ENCODE results near the gene DDIT4.

GRCh38 chr10:72259491-72260238, 14.1 kb upstream of the DDIT4 start:
- peak; percentile 75 for TF ChIP-seq POLR2AphosphoS5 (IDR thresholded peaks at IDR 0.05)
- TF ChIP-seq, protein P1, sequence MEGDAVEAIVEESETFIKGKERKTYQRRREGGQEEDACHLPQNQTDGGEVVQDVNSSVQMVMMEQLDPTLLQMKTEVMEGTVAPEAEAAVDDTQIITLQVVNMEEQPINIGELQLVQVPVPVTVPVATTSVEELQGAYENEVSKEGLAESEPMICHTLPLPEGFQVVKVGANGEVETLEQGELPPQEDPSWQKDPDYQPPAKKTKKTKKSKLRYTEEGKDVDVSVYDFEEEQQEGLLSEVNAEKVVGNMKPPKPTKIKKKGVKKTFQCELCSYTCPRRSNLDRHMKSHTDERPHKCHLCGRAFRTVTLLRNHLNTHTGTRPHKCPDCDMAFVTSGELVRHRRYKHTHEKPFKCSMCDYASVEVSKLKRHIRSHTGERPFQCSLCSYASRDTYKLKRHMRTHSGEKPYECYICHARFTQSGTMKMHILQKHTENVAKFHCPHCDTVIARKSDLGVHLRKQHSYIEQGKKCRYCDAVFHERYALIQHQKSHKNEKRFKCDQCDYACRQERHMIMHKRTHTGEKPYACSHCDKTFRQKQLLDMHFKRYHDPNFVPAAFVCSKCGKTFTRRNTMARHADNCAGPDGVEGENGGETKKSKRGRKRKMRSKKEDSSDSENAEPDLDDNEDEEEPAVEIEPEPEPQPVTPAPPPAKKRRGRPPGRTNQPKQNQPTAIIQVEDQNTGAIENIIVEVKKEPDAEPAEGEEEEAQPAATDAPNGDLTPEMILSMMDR (IDR thresholded peaks at IDR 0.05) = no peak
